Neural progenitor cell (in vitro differentiated cells): ENCODE data around the gene HOOK2. TPM values are rescaled to one million over a fixed set of nuclear protein-coding genes. Genes with fewer than 3 reads are reported as not detected.

Experiments used
- DNase-seq: peaks from one replicate; pipeline ENCODE4 v3.0.0-alpha.2; 2016; ENCODE audit warnings: low spot score
- H2AFZ ChIP-seq: fragments of 200-600 bp; sonication (generic); replicated peaks from 2 replicates; pipeline ENCODE4 v1.6.1; 2016; ENCODE audit warnings: antibody characterized with exemption
- H3F3A ChIP-seq: fragments of 200-600 bp; sonication (generic); 2 replicates; pipeline ENCODE4 v1.6.1; 2016; ENCODE audit warnings: antibody characterized with exemption, low read depth
- H3K27ac ChIP-seq: fragments of 200-600 bp; sonication (generic); 2 replicates; pipeline ENCODE4 v1.5.1; 2016; ENCODE audit warnings: mild to moderate bottlenecking
- H3K27me3 ChIP-seq: fragments of 200-600 bp; sonication (generic); 2 replicates; pipeline ENCODE4 v1.6.1; 2016; ENCODE audit warnings: mild to moderate bottlenecking, moderate library complexity
- H3K36me3 ChIP-seq: fragments of 200-600 bp; sonication (generic); 2 replicates; pipeline ENCODE4 v1.5.1; 2016
- H3K4me1 ChIP-seq: fragments of 200-600 bp; sonication (generic); 2 replicates; pipeline ENCODE4 v1.6.1; 2016; ENCODE audit warnings: mixed run types
- H3K4me2 ChIP-seq: fragments of 200-600 bp; sonication (generic); 2 replicates; pipeline ENCODE4 v1.6.1; 2016
- H3K4me3 ChIP-seq: fragments of 200-600 bp; sonication (generic); 2 replicates; pipeline ENCODE4 v1.5.1; 2016
- H3K79me2 ChIP-seq: fragments of 200-600 bp; sonication (generic); 2 replicates; pipeline ENCODE4 v1.6.1; 2016; ENCODE audit warnings: low read depth
- H3K9ac ChIP-seq: fragments of 200-600 bp; sonication (generic); 2 replicates; pipeline ENCODE4 v1.6.1; 2016
- H3K9me3 ChIP-seq: fragments of 200-600 bp; sonication (generic); 2 replicates; pipeline ENCODE4 v1.5.1; 2016; ENCODE audit warnings: low read depth
- H4K20me1 ChIP-seq: fragments of 200-600 bp; sonication (generic); 2 replicates; pipeline ENCODE4 v1.6.1; 2016; ENCODE audit warnings: low read depth
- H3K27ac Mint-ChIP-seq: 3 replicates; pipeline ENCODE4 v1.8.0; 2021; ENCODE audit warnings: mixed read lengths
- H3K27me3 Mint-ChIP-seq: 2 replicates; pipeline ENCODE4 v1.8.0; 2022; ENCODE audit warnings: low read depth, mild to moderate bottlenecking, inconsistent platforms, moderate library complexity, mixed read lengths; ENCODE audit not compliant: insufficient read depth
- H3K36me3 Mint-ChIP-seq: 3 replicates; pipeline ENCODE4 v1.8.0; 2021; ENCODE audit warnings: mixed read lengths
- H3K4me1 Mint-ChIP-seq: 3 replicates; pipeline ENCODE4 v1.8.0; 2021; ENCODE audit warnings: mixed read lengths
- H3K4me3 Mint-ChIP-seq: 3 replicates; pipeline ENCODE4 v1.8.0; 2021; ENCODE audit warnings: mild to moderate bottlenecking, moderate library complexity, mixed read lengths
- H3K9me3 Mint-ChIP-seq: 3 replicates; pipeline ENCODE4 v1.8.0; 2020; ENCODE audit warnings: mixed read lengths
- CTCF ChIP-seq: fragments of 200-600 bp; sonication (generic); IDR thresholded peaks from 2 replicates; pipeline ENCODE4 v1.5.1; 2017; ENCODE audit warnings: antibody characterized with exemption, mild to moderate bottlenecking
- EZH2 ChIP-seq: fragments of 200-600 bp; sonication (generic); IDR thresholded peaks from 2 replicates; pipeline ENCODE4 v1.6.1; 2017; ENCODE audit warnings: antibody characterized with exemption, mild to moderate bottlenecking, moderate library complexity
- EZH2phosphoT487 ChIP-seq: fragments of 200-600 bp; sonication (generic); IDR thresholded peaks from 2 replicates; pipeline ENCODE4 v1.6.1; 2017; ENCODE audit warnings: antibody characterized with exemption
- total RNA-seq: library from RNA; depleted of rRNA; stranded (reverse); fragments of >200 nt; gene quantifications from 2 replicates; pipeline ENCODE4 v1.2.3, GENCODE V29; 2015; ENCODE audit warnings: low replicate concordance

HOOK2 gene
- total RNA-seq, 1 donor from 2014 or later: 14.3 TPM

GRCh38 chr19:12737835-12738351, 37.5 kb downstream of the HOOK2 start:
- H4K20me1 ChIP-seq: peaks cover 12% of the 10 kb centered on the region
- no peak overlapping the region for H3K27ac ChIP-seq
- Mint-ChIP-seq H3K27me3 (peaks cover 8% of the 10 kb centered on the region), H3K4me3 (peak overlapping the region; percentile 100), H3K9me3 (no peaks in the 10 kb centered on the region), H3K4me1 (peaks cover 25% of the 10 kb centered on the region), H3K27ac (peak overlapping the region; percentile 76), H3K36me3 (peaks cover 8% of the 10 kb centered on the region)
- TF ChIP-seq CTCF: no peak
- no peak for TF ChIP-seq EZH2phosphoT487
- no peak for TF ChIP-seq EZH2
- DNase-seq: no peak
- peaks cover 19% of the 10 kb centered on the region for H3F3A ChIP-seq
- peak overlapping the region; percentile 83 for H3K4me3 ChIP-seq
- H3K4me2 ChIP-seq: peak overlapping the region; percentile 100
- peaks cover 16% of the 10 kb centered on the region for H3K4me1 ChIP-seq
- H3K9me3 ChIP-seq: no peaks in the 10 kb centered on the region
- H3K9ac ChIP-seq: peak overlapping the region; percentile 95
- H3K27me3 ChIP-seq: no peaks in the 10 kb centered on the region
- no peaks in the 10 kb centered on the region for H3K36me3 ChIP-seq
- peak overlapping the region; percentile 96 for H2AFZ ChIP-seq
- peaks cover 31% of the 10 kb centered on the region for H3K79me2 ChIP-seq

- Histone ChIP-seq H3K9ac (peak within 1 kb of the TSS; percentile 95), H3K9me3 (no peaks in the 10 kb centered on the region), H3K4me3 (peak within 1 kb of the TSS; percentile 83), H3K79me2 (peaks cover 37% of the 10 kb centered on the region), H3K4me1 (peaks cover 23% of the 10 kb centered on the region), H3K36me3 (no peaks in the 10 kb centered on the region), H3K4me2 (peak within 1 kb of the TSS; percentile 100), H2AFZ (peak within 1 kb of the TSS; percentile 96), H3K27me3 (no peaks in the 10 kb centered on the region), H3F3A (peaks cover 21% of the 10 kb centered on the region), H4K20me1 (peaks cover 19% of the 10 kb centered on the region), H3K27ac (peak within 1 kb of the TSS; percentile 99)
- Mint-ChIP-seq H3K27me3 (peaks cover 8% of the 10 kb centered on the region), H3K27ac (peak within 1 kb of the TSS; percentile 99), H3K36me3 (peaks cover 10% of the 10 kb centered on the region), H3K4me3 (peak within 1 kb of the TSS; percentile 100), H3K9me3 (no peaks in the 10 kb centered on the region), H3K4me1 (peaks cover 30% of the 10 kb centered on the region)
- DNase-seq: peak; percentile 98
- TF ChIP-seq EZH2phosphoT487 (no peak), EZH2 (no peak), CTCF (no peak)
Measured at GRCh38 chr19:12736995-12737834, 38.1 kb downstream of the HOOK2 start, which contains the start of gene GET3. Gene GET3, plus strand, starts transcription at chr19:12737497. Its CDS starts 9 bp downstream, at chr19:12737506.

DNA sequence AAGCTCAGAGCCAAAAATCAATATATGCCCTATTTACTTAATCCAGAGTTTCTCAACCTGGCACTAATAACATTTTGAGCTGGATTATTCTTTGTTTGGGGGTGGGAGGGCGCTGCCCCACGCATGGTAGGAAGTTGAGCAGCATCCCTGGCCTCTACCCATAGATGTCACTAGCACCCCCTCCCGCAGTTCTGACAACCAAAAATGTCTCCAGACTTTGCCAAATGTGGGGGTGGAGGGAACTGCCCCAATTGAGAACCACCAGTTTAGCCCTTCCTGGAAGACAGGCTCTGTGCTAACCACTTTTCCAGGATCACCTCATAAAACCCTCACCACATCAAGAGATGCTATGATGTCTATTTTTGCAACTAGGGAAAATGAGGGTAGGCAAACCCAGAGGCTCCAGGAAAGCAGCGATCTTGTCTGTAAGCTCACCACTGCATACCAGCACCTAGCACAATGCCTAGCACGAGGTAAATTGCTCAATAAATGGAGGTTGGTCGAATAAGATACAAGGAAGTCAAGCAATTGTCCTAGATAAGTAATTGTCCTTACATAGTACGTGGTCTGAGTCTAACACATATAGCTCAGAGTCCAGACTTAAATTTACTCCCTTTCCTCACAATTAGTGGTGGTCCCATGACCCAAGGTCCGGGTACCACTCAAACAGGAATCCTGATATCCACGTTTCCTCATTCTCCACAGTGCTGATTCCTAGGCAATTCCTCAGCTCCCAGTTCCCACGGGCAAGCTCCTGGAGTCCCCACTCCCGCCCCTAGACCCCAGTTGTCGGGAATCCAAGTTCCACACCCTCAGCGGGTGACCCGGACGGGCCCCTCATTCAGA, 41.8 kb downstream of the HOOK2 start:
- peak overlapping the region; percentile 93 for H3K4me3 ChIP-seq
- no peaks in the 10 kb centered on the region for H3K9me3 ChIP-seq
- no peak overlapping the region for H2AFZ ChIP-seq
- peaks cover 39% of the 10 kb centered on the region for H3F3A ChIP-seq
- H3K27ac ChIP-seq: peak overlapping the region; percentile 74
- H3K27me3 ChIP-seq: no peaks in the 10 kb centered on the region
- H3K36me3 Mint-ChIP-seq: peaks cover 14% of the 10 kb centered on the region
- H3K4me2 ChIP-seq: peak overlapping the region; percentile 96
- no peaks in the 10 kb centered on the region for H3K9me3 Mint-ChIP-seq
- H3K27me3 Mint-ChIP-seq: peaks cover 7% of the 10 kb centered on the region
- H3K4me1 ChIP-seq: peaks cover 23% of the 10 kb centered on the region
- peak overlapping the region; percentile 96 for H3K27ac Mint-ChIP-seq
- peaks cover 34% of the 10 kb centered on the region for H4K20me1 ChIP-seq
- peak overlapping the region; percentile 95 for H3K4me3 Mint-ChIP-seq
- H3K36me3 ChIP-seq: no peaks in the 10 kb centered on the region
- H3K79me2 ChIP-seq: peaks cover 57% of the 10 kb centered on the region
- peak; percentile 52 for DNase-seq
- TF ChIP-seq EZH2: peak; percentile 8
- TF ChIP-seq CTCF: peak; percentile 50
- TF ChIP-seq EZH2phosphoT487: no peak
- peak overlapping the region; percentile 97 for H3K9ac ChIP-seq
- peaks cover 33% of the 10 kb centered on the region for H3K4me1 Mint-ChIP-seq
